Measurements from ENCODE around the gene MMP11.

MMP11 gene

GRCh38 chr22:23812378-23812777 is 39.7 kb downstream of the MMP11 start:
- Histone ChIP-seq H3K79me2 (ENCODE audit: control insufficient read depth, insufficient read depth, low read length, poor library complexity) (no peaks in the 10 kb centered on the region), H3K4me2 (ENCODE audit: low read length) (no peak overlapping the region), H3K27ac (ENCODE audit: low read depth, low read length) (no peak overlapping the region), H3K23ac (ENCODE audit: low read length) (no peak overlapping the region), H2BK5ac (ENCODE audit: low read depth, low read length, poor library complexity) (no peak overlapping the region), H2BK12ac (ENCODE audit: low read length) (no peak overlapping the region), H2AFZ (ENCODE audit: insufficient read depth, low read length, poor library complexity) (no peak overlapping the region), H3K36me3 (ENCODE audit: control insufficient read depth in 1 of 2, insufficient read depth in 2 of 2, low read length in 2 of 2) (peaks cover 24 to 25% of the 10 kb centered on the region in 2 experiments), H3K4me3 (ENCODE audit: low read depth, low read length) (no peak overlapping the region), H2AK5ac (ENCODE audit: low read length) (no peak overlapping the region), H4K91ac (ENCODE audit: low read depth, low read length) (no peak overlapping the region), H4K12ac (ENCODE audit: low read depth, low read length) (no peak overlapping the region), H3K4me1 (ENCODE audit: control insufficient read depth in 1 of 2, insufficient read depth in 2 of 2, low read length in 2 of 2) (peaks cover 5 to 7% of the 10 kb centered on the region in 2 experiments), H4K8ac (ENCODE audit: low read depth, low read length) (no peak overlapping the region), H3K4ac (ENCODE audit: low read depth, low read length) (no peak overlapping the region), H3K14ac (ENCODE audit: low read length) (no peak overlapping the region), H3K9ac (ENCODE audit: low read length) (no peak overlapping the region), H3K27me3 (ENCODE audit: insufficient read depth, low read length) (no peaks in the 10 kb centered on the region), H3K79me1 (ENCODE audit: low read length) (no peaks in the 10 kb centered on the region), H2BK120ac (ENCODE audit: insufficient read depth, low read length, poor library complexity) (no peak overlapping the region), H3K9me3 (ENCODE audit: insufficient read depth, low read depth, low read length) (no peaks in the 10 kb centered on the region), H3K18ac (ENCODE audit: low read length) (no peak overlapping the region)
- no CpG with 5 or more reads among the region's 4 CpGs for WGBS (ENCODE audit: extremely low coverage, insufficient coverage, insufficient read length)
- DNase-seq: no peak

GRCh38 chr22:23815541-23816155 is 43.0 kb downstream of the MMP11 start:
- H4K8ac ChIP-seq (ENCODE audit: low read depth, low read length): no peak overlapping the region
- no peak overlapping the region for H3K14ac ChIP-seq (ENCODE audit: low read length)
- no peak overlapping the region for H2AFZ ChIP-seq (ENCODE audit: insufficient read depth, low read length, poor library complexity)
- H3K79me1 ChIP-seq (ENCODE audit: low read length): no peaks in the 10 kb centered on the region
- no peaks in the 10 kb centered on the region for H3K9me3 ChIP-seq (ENCODE audit: insufficient read depth, low read depth, low read length)
- no peak overlapping the region for H3K4me3 ChIP-seq (ENCODE audit: low read depth, low read length)
- H3K79me2 ChIP-seq (ENCODE audit: control insufficient read depth, insufficient read depth, low read length, poor library complexity): no peaks in the 10 kb centered on the region
- H3K9ac ChIP-seq (ENCODE audit: low read length): no peak overlapping the region
- H3K23ac ChIP-seq (ENCODE audit: low read length): no peak overlapping the region
- H3K4me2 ChIP-seq (ENCODE audit: low read length): no peak overlapping the region
- no peaks in the 10 kb centered on the region for H3K27me3 ChIP-seq (ENCODE audit: insufficient read depth, low read length)
- no peak overlapping the region for H2BK120ac ChIP-seq (ENCODE audit: insufficient read depth, low read length, poor library complexity)
- no peak overlapping the region for H4K12ac ChIP-seq (ENCODE audit: low read depth, low read length)
- no CpG with 5 or more reads among the region's 10 CpGs for WGBS (ENCODE audit: extremely low coverage, insufficient coverage, insufficient read length)
- H2BK5ac ChIP-seq (ENCODE audit: low read depth, low read length, poor library complexity): no peak overlapping the region
- peaks cover 34% of the 10 kb centered on the region in 2 experiments for H3K36me3 ChIP-seq (ENCODE audit: control insufficient read depth in 1 of 2, insufficient read depth in 2 of 2, low read length in 2 of 2)
- H3K27ac ChIP-seq (ENCODE audit: low read depth, low read length): no peak overlapping the region
- H3K4ac ChIP-seq (ENCODE audit: low read depth, low read length): no peak overlapping the region
- H3K18ac ChIP-seq (ENCODE audit: low read length): no peak overlapping the region
- H3K4me1 ChIP-seq (ENCODE audit: control insufficient read depth in 1 of 2, insufficient read depth in 2 of 2, low read length in 2 of 2): peaks cover 5 to 7% of the 10 kb centered on the region in 2 experiments
- no peak overlapping the region for H2AK5ac ChIP-seq (ENCODE audit: low read length)
- H2BK12ac ChIP-seq (ENCODE audit: low read length): no peak overlapping the region
- peak; percentile 97 to 99 for DNase-seq
- no peak overlapping the region for H4K91ac ChIP-seq (ENCODE audit: low read depth, low read length)

GRCh38 chr22:23816156-23816976 is 43.7 kb downstream of the MMP11 start:
- no peak overlapping the region for H2AK5ac ChIP-seq (ENCODE audit: low read length)

GRCh38 chr22:23817146-23817545 is 44.5 kb downstream of the MMP11 start:
- no peak overlapping the region for H3K9ac ChIP-seq (ENCODE audit: low read length)
- H3K14ac ChIP-seq (ENCODE audit: low read length): no peak overlapping the region
- no peak overlapping the region for H4K91ac ChIP-seq (ENCODE audit: low read depth, low read length)
- no peaks in the 10 kb centered on the region for H3K79me2 ChIP-seq (ENCODE audit: control insufficient read depth, insufficient read depth, low read length, poor library complexity)
- no CpG with 5 or more reads among the region's 6 CpGs for WGBS (ENCODE audit: extremely low coverage, insufficient coverage, insufficient read length)
- H4K12ac ChIP-seq (ENCODE audit: low read depth, low read length): no peak overlapping the region
- H3K23ac ChIP-seq (ENCODE audit: low read length): no peak overlapping the region
- H2BK120ac ChIP-seq (ENCODE audit: insufficient read depth, low read length, poor library complexity): no peak overlapping the region
- H3K4me2 ChIP-seq (ENCODE audit: low read length): no peak overlapping the region
- no peak overlapping the region for H2BK12ac ChIP-seq (ENCODE audit: low read length)
- no peak overlapping the region for H3K18ac ChIP-seq (ENCODE audit: low read length)
- H3K9me3 ChIP-seq (ENCODE audit: insufficient read depth, low read depth, low read length): peaks cover 2% of the 10 kb centered on the region
- H3K4ac ChIP-seq (ENCODE audit: low read depth, low read length): no peak overlapping the region
- H2AFZ ChIP-seq (ENCODE audit: insufficient read depth, low read length, poor library complexity): no peak overlapping the region
- H3K27ac ChIP-seq (ENCODE audit: low read depth, low read length): no peak overlapping the region
- no peak overlapping the region for H3K4me3 ChIP-seq (ENCODE audit: low read depth, low read length)
- H3K79me1 ChIP-seq (ENCODE audit: low read length): no peaks in the 10 kb centered on the region
- H2AK5ac ChIP-seq (ENCODE audit: low read length): no peak overlapping the region
- H4K8ac ChIP-seq (ENCODE audit: low read depth, low read length): no peak overlapping the region
- H3K4me1 ChIP-seq (ENCODE audit: control insufficient read depth in 1 of 2, insufficient read depth in 2 of 2, low read length in 2 of 2): peaks cover 5 to 7% of the 10 kb centered on the region in 2 experiments
- H3K27me3 ChIP-seq (ENCODE audit: insufficient read depth, low read length): no peaks in the 10 kb centered on the region
- peak; percentile 39 to 54 for DNase-seq
- peaks cover 41 to 47% of the 10 kb centered on the region in 2 experiments for H3K36me3 ChIP-seq (ENCODE audit: control insufficient read depth in 1 of 2, insufficient read depth in 2 of 2, low read length in 2 of 2)
- no peak overlapping the region for H2BK5ac ChIP-seq (ENCODE audit: low read depth, low read length, poor library complexity)

More at GRCh38 chr22:23816156-23816976, 43.7 kb downstream of the MMP11 start:
- H3K23ac ChIP-seq (ENCODE audit: low read length): no peak overlapping the region
- H3K79me2 ChIP-seq (ENCODE audit: control insufficient read depth, insufficient read depth, low read length, poor library complexity): no peaks in the 10 kb centered on the region
- H3K79me1 ChIP-seq (ENCODE audit: low read length): no peaks in the 10 kb centered on the region
- no peak overlapping the region for H2BK12ac ChIP-seq (ENCODE audit: low read length)
- H2BK120ac ChIP-seq (ENCODE audit: insufficient read depth, low read length, poor library complexity): no peak overlapping the region
- H4K12ac ChIP-seq (ENCODE audit: low read depth, low read length): no peak overlapping the region
- peaks cover 37 to 41% of the 10 kb centered on the region in 2 experiments for H3K36me3 ChIP-seq (ENCODE audit: control insufficient read depth in 1 of 2, insufficient read depth in 2 of 2, low read length in 2 of 2)
- WGBS (ENCODE audit: extremely low coverage, insufficient coverage, insufficient read length): no CpG with 5 or more reads among the region's 18 CpGs
- H3K18ac ChIP-seq (ENCODE audit: low read length): no peak overlapping the region
- no peak overlapping the region for H3K14ac ChIP-seq (ENCODE audit: low read length)
- no peak overlapping the region for H3K9ac ChIP-seq (ENCODE audit: low read length)
- H3K27ac ChIP-seq (ENCODE audit: low read depth, low read length): no peak overlapping the region
- no peak overlapping the region for H3K4me2 ChIP-seq (ENCODE audit: low read length)
- H2AFZ ChIP-seq (ENCODE audit: insufficient read depth, low read length, poor library complexity): no peak overlapping the region
- H3K27me3 ChIP-seq (ENCODE audit: insufficient read depth, low read length): no peaks in the 10 kb centered on the region
- peaks cover 5 to 7% of the 10 kb centered on the region in 2 experiments for H3K4me1 ChIP-seq (ENCODE audit: control insufficient read depth in 1 of 2, insufficient read depth in 2 of 2, low read length in 2 of 2)
- H4K8ac ChIP-seq (ENCODE audit: low read depth, low read length): no peak overlapping the region
- no peak overlapping the region for H3K4me3 ChIP-seq (ENCODE audit: low read depth, low read length)
- no peaks in the 10 kb centered on the region for H3K9me3 ChIP-seq (ENCODE audit: insufficient read depth, low read depth, low read length)
- H4K91ac ChIP-seq (ENCODE audit: low read depth, low read length): no peak overlapping the region
- peak; percentile 98 for DNase-seq
- no peak overlapping the region for H3K4ac ChIP-seq (ENCODE audit: low read depth, low read length)
- H2BK5ac ChIP-seq (ENCODE audit: low read depth, low read length, poor library complexity): no peak overlapping the region

All from trophoblast cell (in vitro differentiated cells and primary cell).